Uterus (tissue), 2 donors: ENCODE measurements around the gene PARD3.

ENCODE experiments used
- POLR2A ChIP-seq, 2 donors: fragments of 450-650 bp; IDR thresholded peaks; one replicate each; pipeline ENCODE4 v1.6.1; 2016; ENCODE audit warnings: antibody characterized with exemption in 2 of 2, mild to moderate bottlenecking in 1 of 2, moderate library complexity in 1 of 2
- TF ChIP-seq, protein P1 (sequence below), 4 experiments: fragments of 200-600 bp in 2 of 4; fragments of 450-650 bp in 2 of 4; sonication (generic) in 2 of 4; IDR thresholded peaks; one replicate each; pipeline ENCODE4 v1.5.1; 2016 to 2019; ENCODE audit warnings: antibody characterized with exemption in 4 of 4, mild to moderate bottlenecking in 2 of 4, moderate library complexity in 1 of 4

DNA sequence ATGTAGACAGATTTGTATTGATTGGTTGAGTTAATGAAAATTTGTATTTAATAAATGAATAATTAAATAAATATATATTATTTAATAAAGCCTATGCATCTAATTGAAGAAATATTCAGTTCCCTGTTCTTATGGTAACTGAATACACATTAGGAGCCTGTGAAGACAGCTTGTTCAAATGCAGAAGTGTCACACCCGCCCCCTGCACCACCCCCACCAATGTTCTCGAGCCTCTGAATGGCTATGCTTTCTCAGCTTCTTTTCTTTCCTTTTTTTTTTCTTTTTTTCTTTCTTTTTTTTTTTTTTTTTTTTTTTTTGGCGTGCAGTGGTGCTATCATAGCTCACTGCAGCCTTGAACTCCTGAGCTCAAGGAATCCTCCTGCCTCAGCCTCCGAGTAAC is 38.3 kb upstream of the PARD3 start:
- no peak for TF ChIP-seq POLR2A (IDR thresholded peaks at IDR 0.05)
- TF ChIP-seq, protein P1, sequence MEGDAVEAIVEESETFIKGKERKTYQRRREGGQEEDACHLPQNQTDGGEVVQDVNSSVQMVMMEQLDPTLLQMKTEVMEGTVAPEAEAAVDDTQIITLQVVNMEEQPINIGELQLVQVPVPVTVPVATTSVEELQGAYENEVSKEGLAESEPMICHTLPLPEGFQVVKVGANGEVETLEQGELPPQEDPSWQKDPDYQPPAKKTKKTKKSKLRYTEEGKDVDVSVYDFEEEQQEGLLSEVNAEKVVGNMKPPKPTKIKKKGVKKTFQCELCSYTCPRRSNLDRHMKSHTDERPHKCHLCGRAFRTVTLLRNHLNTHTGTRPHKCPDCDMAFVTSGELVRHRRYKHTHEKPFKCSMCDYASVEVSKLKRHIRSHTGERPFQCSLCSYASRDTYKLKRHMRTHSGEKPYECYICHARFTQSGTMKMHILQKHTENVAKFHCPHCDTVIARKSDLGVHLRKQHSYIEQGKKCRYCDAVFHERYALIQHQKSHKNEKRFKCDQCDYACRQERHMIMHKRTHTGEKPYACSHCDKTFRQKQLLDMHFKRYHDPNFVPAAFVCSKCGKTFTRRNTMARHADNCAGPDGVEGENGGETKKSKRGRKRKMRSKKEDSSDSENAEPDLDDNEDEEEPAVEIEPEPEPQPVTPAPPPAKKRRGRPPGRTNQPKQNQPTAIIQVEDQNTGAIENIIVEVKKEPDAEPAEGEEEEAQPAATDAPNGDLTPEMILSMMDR (IDR thresholded peaks at IDR 0.05): no peak
